GM18508 (cell line): Measurements from ENCODE around the gene METTL6.
"Not testable (repeated sequence)": the region's sequence is repeated elsewhere in the genome, so short reads cannot be mapped to it uniquely, and the experiment has no call there.

ENCODE experiments used
- ATAC-seq: cut with Tn5 transposase; IDR thresholded peaks from one replicate; pipeline ENCODE4 v1.9.1; 2021; ENCODE audit warnings: moderate number of reproducible peaks; ENCODE audit not compliant: insufficient read depth, unreplicated experiment

METTL6 gene

GRCh38 chr3:15451216-15452113 is 24.1 kb upstream of the METTL6 start:
- no peak for ATAC-seq

DNA sequence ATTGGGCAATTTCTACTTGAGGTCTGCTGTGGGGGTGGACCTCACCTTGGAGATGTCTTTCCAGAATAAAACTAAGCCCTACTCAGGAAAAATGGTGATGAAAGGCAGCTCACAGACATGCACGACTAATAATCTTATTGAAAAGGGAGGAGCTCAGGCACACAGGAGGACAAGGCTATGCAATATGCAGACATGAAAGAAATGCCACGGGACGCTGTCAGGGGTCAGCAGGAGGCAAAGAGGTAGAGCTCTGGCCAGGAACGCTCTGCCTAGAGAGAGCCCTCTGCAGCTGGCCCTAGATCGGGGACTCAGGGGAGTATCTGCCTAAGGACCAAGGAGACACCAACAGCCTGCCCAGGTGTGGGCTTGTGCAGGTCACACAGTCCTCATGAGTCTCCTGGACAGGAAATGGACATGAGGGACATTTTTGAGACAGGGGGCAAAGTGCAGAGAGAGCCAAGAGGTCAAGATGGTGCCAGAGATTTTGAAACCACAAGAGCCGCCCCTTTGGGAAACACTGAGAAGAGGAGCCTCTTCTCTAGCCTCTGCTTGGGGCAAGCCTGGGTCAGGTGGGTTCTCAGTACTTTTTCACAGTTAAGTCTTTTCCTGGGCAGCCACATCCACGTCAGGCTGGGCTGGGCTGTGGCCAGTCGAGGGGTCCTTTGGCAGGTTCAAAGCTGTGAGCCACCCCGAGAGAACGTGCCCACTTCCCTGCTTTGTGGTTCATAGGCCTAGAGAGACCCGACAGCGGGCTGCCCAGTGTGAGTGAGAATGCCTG is 23.3 kb upstream of the METTL6 start:
- ATAC-seq = no peak

GRCh38 chr3:15449489-15450224 is 22.3 kb upstream of the METTL6 start:
- ATAC-seq = no peak

DNA sequence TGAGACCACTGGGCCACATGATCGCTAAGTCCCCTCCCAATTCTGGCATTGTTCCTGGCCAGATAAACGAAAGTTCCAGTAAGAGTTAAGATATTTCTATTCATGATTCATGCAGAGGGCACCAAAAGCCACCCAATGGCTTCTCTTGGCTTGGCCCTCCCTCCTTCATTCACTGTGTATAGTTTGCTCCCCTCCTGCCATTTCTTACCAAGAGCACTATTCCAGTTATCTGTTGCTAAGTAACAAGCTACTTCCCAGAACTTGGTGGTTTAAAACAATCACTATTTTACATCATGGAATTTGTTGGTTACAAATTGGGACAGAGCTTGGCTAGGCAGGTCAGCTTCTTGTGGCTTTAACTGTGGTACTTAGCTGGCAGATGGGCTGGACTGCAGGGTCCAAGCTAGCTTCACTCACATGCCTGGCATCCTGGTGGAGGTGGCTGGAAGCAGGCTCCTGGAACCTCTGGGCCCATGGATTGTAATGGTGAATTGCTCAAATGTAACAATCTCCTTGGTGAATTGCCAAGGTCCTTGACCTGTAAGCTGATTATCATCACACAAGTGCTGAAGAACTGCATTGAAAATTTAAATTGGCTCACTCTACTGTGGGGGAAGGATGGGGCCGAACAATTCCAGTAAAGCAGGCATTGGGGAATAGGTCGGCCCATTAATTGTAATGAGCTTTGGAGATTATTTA is 16.6 kb upstream of the METTL6 start:
- no peak for ATAC-seq

- no peak for ATAC-seq
Measured at GRCh38 chr3:15440891-15441290, 13.5 kb upstream of the METTL6 start.

DNA sequence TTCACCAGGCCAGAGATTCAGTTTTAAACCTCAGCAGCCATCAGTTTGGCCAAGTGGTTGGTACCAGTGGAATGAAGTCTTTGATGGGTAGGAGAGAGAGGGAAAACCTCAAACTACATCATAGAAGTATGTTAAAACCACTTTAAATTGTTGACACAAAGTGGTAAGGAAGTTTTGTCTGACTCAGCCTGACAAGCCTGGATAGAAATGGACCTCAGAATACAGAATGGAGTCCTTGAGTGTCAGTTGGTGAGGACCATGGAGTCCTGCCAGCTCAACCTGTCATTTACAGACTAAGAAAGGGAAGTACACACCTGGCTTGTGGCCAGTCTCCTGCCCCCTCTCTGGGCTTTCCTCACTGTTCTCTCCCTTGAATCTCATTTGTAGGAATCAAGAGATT is 12.1 kb upstream of the METTL6 start:
- ATAC-seq = no peak

DNA sequence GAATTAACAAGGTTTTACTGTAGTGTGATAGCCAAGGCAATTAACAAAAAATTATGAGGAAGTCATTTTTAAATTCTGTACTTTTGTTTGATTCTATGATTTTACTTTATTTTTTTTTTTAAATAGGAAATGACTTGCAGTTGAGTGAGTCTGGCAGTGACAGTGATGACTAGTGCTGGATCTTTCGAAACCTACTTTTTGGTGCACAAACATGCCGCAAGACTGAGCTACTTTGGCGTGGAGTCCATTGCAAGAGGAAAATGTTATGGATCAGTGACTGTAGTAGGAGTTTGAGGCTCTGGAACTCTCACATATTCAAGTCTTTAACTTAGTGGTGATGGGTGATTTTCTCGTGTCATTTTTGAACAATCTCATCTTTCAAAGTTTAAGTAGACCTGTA is 11.6 kb upstream of the METTL6 start:
- ATAC-seq = no peak

DNA sequence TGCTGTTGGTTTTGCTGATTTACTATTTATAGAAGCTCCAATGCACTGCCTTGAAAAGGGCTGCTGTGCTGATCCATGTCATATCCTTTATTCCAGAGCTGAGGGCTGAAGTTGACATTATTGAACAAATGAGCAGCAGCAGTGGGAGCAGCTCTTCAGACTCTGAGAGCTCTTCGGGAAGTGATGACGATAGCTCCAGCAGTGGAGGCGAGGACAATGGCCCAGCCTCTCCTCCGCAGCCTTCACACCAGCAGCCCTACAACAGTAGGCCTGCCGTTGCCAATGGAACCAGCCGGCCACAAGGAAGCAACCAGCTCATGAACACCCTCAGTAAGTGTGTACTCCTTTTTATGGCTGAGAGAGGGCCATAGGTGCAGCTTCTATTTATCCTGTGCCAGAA is 8.9 kb upstream of the METTL6 start:
- no peak for ATAC-seq

DNA sequence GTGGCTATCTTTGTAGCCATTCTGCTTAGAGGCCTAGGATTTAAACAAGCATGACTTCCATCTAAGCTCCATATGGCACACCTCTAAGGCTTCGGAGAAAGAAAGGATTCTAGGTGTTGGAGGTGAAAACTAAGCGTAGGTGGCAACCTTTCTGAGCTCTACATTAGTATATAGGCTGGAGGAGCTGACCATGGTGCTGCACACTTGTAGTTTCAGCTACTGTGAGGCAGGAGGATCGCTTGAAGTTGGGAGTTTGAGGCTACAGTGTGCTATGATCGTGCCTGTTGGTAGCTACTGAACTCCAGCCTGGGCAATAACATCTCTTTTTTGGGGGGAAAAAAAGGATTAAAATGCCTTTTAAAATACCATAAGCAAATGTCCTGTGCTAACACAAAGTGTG is 7.4 kb upstream of the METTL6 start:
- ATAC-seq = no peak

DNA sequence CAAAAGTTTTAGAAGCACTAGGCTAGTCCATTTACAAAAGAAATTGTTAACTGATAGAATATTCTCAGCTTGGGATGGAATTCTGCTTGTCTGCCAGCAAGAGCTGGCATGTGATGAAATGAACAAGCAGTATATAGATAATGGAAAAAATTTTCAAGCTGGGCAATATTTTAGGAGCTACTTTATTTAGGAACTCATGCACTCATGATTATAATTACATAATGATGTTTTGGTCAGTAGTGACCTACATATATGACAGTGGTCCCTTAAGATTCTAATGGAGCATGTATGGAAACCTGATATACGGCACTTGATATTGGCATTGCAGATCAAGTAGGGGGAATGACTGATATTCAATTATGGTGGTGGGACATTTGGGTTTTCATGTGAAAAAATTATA is 6.2 kb upstream of the METTL6 start:
- no peak for ATAC-seq

- no peak for ATAC-seq
Measured at GRCh38 chr3:15431256-15431837, 4.0 kb upstream of the METTL6 start.

DNA sequence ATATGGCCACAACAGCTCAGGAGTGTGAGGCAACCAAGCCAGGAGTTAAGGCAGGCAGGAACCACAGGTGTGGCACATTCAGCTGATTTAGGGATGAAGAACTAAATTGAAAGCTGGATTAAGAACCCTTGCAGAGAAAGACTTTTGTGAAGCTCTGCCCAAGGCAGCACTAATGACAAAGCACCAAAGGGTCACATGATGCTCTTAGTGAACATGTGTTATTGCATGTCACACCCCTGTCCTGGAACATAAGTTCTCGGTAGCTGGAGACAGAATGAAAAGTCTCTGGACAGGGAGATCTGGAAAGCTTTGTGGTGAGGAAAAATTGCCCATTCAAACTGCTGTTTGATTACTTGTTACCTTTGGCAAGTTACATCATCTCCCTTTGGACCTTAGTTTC is 3.3 kb upstream of the METTL6 start:
- ATAC-seq = no peak

- no peak for ATAC-seq
Measured at GRCh38 chr3:15429080-15429479, 1.7 kb upstream of the METTL6 start.

GRCh38 chr3:15428539-15428938 is 1.2 kb upstream of the METTL6 start:
- ATAC-seq = no peak

- ATAC-seq = no peak
Measured at GRCh38 chr3:15427981-15428380, 637 bp upstream of the METTL6 start.

- ATAC-seq = no peak
Measured at GRCh38 chr3:15426579-15427118, 695 bp downstream of the METTL6 start.

DNA sequence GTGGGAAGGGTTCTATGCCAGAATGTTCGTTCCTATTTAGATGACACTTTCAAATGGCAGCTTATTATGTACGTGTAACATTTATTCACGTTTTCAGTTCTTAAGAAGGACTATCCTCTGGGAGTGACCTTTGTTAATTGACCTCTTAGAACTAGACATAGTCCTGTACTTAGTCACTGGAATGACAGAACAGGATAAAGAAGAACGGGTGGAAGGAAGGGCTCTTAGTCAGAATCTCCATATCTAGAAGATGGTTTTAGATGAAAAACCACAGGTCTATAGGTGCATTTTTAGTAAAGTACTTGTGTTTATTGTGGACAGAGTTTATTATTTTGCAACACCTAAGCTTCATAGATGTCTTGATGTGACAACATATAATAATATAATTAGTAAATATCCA is 6.5 kb downstream of the METTL6 start:
- no peak for ATAC-seq

GRCh38 chr3:15410966-15411365 is 16.4 kb downstream of the METTL6 start:
- not testable (repeated sequence) for ATAC-seq

DNA sequence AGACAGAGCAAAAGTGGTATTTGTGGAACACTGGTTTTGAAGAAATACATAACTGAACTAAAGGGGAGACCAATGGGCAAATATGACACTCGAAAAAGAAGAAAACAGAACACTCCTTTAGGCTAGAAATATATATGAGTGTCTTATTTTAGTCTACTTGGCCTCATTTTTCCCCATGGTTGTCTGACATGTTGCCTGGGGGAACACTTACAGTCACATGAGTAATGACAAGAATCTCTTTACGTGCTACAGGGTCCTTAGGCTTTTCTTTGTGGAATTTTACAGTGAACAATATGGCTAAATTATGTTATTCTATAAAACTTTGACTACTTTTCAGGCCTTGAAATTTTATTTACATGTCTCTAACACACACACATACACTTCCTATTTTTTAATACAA is 17.6 kb downstream of the METTL6 start:
- no peak for ATAC-seq

GRCh38 chr3:15409239-15409638 is 18.1 kb downstream of the METTL6 start:
- ATAC-seq = no peak
